Endothelial cell of umbilical vein (primary cell): ENCODE measurements around the gene SELENOF.

Source experiments
- EZH2 ChIP-seq: IDR thresholded peaks from 2 replicates; pipeline ENCODE4 v1.6.1; 2012; ENCODE audit warnings: borderline replicate concordance, low read depth, mild to moderate bottlenecking, moderate library complexity, low read length, inconsistent platforms; ENCODE audit not compliant: severe bottlenecking
- JUN ChIP-seq: IDR thresholded peaks from 2 replicates; pipeline ENCODE4 v1.6.1; 2011; ENCODE audit warnings: borderline replicate concordance, low read depth; ENCODE audit not compliant: insufficient read length, insufficient read depth
- POLR2A ChIP-seq: IDR thresholded peaks from 2 replicates; pipeline ENCODE4 v1.6.1; 2012; ENCODE audit warnings: low read depth, mild to moderate bottlenecking, control low read depth, low read length
- POLR2AphosphoS5 ChIP-seq: IDR thresholded peaks from 2 replicates; pipeline ENCODE4 v1.6.1; 2012; ENCODE audit warnings: low read depth, mild to moderate bottlenecking, control low read depth, low read length, moderate library complexity; ENCODE audit not compliant: insufficient read depth
- TF ChIP-seq, protein P1 (sequence below), 2 donors: IDR thresholded peaks; 1 replicate in 1 of 2; 2 replicates in 1 of 2; pipeline ENCODE4 v1.5.1; 2011; ENCODE audit warnings: low read length in 2 of 2, mild to moderate bottlenecking in 2 of 2, moderate library complexity in 2 of 2, control low read depth in 1 of 2, inconsistent platforms in 1 of 2, low read depth in 1 of 2; ENCODE audit not compliant: insufficient read depth in 1 of 2; ENCODE audit errors: extremely low read depth in 1 of 2

DNA sequence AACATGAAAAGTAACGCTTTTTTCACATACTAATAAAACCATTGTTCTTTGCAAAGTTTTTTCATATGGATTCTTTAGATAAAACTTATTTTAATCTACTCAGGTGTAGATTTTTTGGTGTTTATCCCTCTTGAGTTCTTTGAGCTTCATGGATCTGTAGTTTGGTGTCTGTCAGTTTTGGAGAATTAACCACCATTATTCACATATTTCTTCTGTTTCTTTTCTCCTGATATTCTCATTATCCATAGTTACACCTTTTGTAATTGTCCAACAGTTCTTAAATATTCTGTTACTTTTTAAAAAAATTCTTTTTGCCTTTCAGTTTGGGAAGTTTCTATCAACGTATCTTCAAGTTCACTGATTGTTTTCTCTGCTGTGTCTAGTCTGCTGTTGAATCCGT, 19.1 kb upstream of the SELENOF start:
- TF ChIP-seq, protein P1, sequence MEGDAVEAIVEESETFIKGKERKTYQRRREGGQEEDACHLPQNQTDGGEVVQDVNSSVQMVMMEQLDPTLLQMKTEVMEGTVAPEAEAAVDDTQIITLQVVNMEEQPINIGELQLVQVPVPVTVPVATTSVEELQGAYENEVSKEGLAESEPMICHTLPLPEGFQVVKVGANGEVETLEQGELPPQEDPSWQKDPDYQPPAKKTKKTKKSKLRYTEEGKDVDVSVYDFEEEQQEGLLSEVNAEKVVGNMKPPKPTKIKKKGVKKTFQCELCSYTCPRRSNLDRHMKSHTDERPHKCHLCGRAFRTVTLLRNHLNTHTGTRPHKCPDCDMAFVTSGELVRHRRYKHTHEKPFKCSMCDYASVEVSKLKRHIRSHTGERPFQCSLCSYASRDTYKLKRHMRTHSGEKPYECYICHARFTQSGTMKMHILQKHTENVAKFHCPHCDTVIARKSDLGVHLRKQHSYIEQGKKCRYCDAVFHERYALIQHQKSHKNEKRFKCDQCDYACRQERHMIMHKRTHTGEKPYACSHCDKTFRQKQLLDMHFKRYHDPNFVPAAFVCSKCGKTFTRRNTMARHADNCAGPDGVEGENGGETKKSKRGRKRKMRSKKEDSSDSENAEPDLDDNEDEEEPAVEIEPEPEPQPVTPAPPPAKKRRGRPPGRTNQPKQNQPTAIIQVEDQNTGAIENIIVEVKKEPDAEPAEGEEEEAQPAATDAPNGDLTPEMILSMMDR (IDR thresholded peaks at IDR 0.05; ENCODE audit: extremely low read depth in 1 of 2, insufficient read depth in 1 of 2, low read depth in 1 of 2, low read length in 2 of 2): no peak
- TF ChIP-seq POLR2AphosphoS5 (no peak), JUN (no peak), EZH2 (no peak), POLR2A (no peak)
